Esophagus mucosa (tissue), 1 donor: ENCODE measurements around the gene SPX. TPM values are rescaled to one million over a fixed set of nuclear protein-coding genes. Genes with fewer than 3 reads are reported as not detected.
A peak's percentile ranks its signal among the peaks of the same experiment; 100 is the strongest.

Experiments
- ATAC-seq: fragments of 200-7000 bp; cut with Tn5 transposase; one replicate; pipeline ENCODE4 v1.9.1; 2020
- total RNA-seq: library from RNA; stranded (reverse); gene quantifications from one replicate; pipeline ENCODE4 v1.2.4, GENCODE V29; 2023
- donor health status: DM: yes; HTN: yes; CAD: no.

The SPX gene, protein sequence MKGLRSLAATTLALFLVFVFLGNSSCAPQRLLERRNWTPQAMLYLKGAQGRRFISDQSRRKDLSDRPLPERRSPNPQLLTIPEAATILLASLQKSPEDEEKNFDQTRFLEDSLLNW
- 0.08 TPM for total RNA-seq

GRCh38 chr12:21526053-21526452, at the start of gene SPX:
SPX (plus strand) TSS chr12:21526296; CDS start chr12:21526473, 177 bp downstream.
- peak; percentile 56 for ATAC-seq

DNA sequence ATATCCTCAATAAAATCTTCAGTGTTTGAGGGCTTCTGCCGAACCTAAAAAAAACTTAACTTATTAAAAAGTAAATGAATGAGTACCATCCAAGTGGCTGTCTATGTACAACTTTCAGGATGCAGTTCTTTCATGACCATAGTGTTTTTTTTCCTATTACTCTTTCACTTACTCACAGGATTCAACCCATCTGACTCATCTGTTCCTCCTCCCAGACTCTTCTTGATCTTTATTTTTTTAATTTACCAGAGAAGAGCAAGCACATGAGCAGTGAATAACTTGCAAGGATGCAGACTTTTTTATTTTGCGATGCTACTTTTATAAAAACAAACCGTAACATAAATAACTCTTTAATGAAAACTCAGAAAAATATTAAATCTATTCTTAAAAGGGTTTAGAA, 49.1 kb upstream of the SPX start:
- no peak for ATAC-seq

GRCh38 chr12:21478756-21479455, 47.2 kb upstream of the SPX start:
- no peak for ATAC-seq

GRCh38 chr12:21483531-21483930, 42.6 kb upstream of the SPX start:
- ATAC-seq: no peak

DNA sequence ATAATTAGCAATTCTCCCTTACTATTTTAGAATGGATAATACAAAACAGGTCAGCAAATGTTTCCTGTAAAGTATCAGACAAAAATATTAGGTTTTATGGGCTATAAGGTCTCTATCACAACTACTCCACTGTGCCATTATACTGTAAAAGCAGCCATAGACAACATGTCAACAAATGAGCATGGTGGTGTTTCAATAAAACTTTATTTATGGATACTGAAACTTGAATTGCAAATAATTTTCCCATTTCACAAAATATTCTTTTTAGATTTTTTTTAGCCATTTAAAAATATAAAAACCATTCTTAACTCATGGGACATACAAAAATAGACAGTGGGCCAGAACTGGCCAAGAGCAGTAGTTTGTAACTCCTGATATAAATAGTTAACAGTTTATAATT, 40.1 kb upstream of the SPX start:
- no peak for ATAC-seq

DNA sequence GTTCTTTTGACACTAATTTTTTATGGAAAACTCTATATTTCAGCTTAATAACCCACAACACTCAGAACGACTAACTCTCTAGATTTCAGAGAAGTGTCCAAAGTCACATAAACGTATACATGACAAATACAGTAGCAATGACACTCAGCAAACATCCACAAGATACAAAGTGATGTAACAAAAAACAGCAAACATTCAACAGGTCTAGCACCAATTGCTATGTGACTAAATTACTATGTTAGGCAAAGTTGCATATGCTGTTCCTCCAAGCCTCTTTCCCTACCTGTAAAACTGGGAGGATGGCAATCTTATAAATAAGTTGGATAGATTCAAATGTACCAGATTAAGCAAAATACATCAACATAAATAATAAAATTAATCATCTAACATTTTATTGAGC, 26.3 kb upstream of the SPX start:
- no peak for ATAC-seq

- ATAC-seq: no peak
Measured at GRCh38 chr12:21500786-21501257, 25.3 kb upstream of the SPX start.

DNA sequence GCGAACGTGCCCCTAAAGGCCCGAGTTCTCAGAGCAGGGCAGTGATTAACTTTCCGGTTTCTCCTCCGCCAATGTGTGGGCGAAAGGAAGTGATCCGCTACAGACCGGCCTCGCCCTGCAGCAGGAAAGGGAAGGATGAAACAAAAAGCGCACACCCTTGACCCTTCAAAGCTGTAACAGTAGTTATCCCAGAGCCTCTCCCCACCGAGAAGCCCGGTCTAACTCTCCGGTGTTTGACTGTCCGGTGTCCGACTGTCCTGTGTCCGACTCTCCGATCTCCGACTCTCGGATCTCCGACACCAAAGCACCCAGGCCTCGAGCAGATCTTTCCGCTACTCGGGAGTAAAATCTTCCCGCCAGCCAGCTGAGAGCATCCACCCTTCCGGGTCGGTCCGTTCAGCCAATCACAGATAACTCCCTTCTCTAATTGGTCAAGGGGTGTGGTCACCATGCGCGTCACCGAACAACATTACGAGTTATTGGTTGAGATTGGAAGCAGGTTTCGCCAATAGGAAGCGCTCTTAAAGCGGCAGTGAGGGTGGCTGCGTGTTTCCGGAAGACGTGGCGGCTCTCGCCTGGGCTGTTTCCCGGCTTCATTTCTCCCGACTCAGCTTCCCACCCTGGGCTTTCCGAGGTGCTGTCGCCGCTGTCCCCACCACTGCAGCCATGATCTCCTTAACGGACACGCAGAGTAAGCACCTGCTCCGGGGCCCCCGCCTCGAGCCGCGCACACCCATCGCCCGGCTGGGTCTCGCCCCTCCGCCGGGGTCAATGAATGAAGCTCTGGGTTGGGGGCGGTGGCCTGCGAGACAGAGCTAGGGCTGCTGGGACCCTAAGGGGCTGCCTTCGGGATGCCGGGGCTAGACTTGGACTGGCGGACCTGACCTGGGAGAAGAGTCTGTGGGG, 24.6 kb upstream of the SPX start, which contains the start of the genes GOLT1B and RECQL:
Gene GOLT1B, plus strand, starts transcription at position 532 of the 906 bp plus-strand sequence. Its CDS starts 135 bp downstream, at position 667.
Gene RECQL, minus strand, starts transcription at position 378 of the 906 bp plus-strand sequence. CDS start 2,065 bp downstream, outside the sequence.
- peak; percentile 100 for ATAC-seq

GRCh38 chr12:21502164-21502496, 24.0 kb upstream of the SPX start:
- peak; percentile 28 for ATAC-seq

DNA sequence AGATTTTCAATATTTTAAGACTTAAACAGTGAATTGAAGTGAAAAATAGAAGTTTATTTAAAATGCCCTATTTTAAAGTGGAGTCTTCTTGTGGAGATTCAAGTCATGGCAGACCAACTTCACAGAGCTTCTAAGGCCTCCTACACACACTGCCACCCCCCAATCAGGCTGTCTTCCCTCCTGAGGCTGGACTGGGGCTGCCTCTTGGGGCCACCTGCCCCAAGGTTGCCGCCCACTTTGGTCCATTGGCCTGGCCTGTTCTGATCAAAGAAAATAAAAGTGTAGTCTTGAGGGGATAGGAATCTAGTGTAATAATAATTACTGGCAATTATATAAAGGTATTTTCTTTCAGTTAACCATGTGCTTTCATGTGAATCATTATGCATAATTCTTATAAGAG, 23.2 kb upstream of the SPX start:
- ATAC-seq: no peak

DNA sequence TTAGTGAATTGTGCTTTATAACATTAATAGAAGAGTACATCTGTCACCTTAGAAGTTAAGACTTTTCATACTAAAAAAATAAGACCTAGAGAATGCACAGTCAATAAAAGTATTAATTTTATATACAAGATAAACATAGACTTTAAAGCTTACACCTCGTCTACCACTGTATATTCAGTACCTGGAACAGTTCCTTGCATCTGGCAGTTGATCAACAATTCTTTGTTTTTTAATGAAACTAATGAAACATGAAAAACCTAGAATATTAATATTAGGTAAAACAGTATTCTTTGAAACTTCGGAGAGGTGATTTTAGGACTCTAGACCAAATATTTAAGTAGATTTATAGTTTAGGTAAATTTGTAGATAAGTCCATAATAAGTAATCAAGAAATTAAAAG, 20.2 kb upstream of the SPX start:
- ATAC-seq: no peak

DNA sequence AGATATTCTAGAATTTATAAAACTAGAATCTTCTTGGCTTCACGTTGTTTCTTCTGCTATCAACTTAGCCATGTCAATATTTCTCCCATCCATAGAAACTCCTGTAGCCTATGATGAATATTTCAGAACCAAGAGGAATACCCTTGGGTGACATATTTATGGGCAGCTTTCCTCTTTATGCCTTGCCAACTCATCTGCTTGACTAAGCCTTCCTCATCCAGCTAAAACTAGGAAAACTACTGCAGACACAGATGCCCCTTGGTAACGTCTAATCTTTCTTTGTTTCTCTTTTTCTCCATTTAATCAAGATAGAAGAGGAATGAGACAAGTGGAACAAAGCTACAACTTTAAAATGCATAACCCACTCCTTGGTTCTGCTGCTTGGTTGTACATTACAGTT, 18.2 kb upstream of the SPX start:
- no peak for ATAC-seq

DNA sequence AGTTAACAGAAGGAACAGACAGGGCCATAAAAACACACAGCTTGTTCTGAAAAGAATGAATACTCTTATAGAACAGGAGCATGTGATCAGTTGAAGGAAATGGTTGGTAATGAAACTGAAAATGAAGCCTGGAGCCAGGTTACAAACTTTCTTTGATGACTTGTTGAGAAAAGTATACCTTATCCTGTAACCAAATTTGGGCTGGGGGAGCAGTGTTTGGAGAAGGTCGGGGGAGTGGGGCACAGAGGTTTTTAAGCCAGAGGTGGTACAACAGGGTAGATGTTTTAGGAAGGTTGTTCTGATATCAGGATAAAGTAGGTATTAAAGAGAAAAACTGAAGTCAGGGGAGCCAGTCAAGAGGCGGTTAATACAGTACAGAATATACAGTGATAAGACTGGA, 16.3 kb upstream of the SPX start:
- ATAC-seq: peak; percentile 22

- ATAC-seq: no peak
Measured at GRCh38 chr12:21516281-21516680, 9.8 kb upstream of the SPX start.

GRCh38 chr12:21518451-21518850, 7.6 kb upstream of the SPX start:
- no peak for ATAC-seq

- ATAC-seq: no peak
Measured at GRCh38 chr12:21521541-21521940, 4.6 kb upstream of the SPX start.

GRCh38 chr12:21523148-21523547, 2.9 kb upstream of the SPX start:
- ATAC-seq: no peak

GRCh38 chr12:21526721-21527345, 737 bp downstream of the SPX start:
- no peak for ATAC-seq

GRCh38 chr12:21527451-21528180, 1.5 kb downstream of the SPX start:
- peak; percentile 77 for ATAC-seq

GRCh38 chr12:21528953-21529352, 2.9 kb downstream of the SPX start:
- ATAC-seq: no peak

- ATAC-seq: no peak
Measured at GRCh38 chr12:21529456-21529855, 3.4 kb downstream of the SPX start.

DNA sequence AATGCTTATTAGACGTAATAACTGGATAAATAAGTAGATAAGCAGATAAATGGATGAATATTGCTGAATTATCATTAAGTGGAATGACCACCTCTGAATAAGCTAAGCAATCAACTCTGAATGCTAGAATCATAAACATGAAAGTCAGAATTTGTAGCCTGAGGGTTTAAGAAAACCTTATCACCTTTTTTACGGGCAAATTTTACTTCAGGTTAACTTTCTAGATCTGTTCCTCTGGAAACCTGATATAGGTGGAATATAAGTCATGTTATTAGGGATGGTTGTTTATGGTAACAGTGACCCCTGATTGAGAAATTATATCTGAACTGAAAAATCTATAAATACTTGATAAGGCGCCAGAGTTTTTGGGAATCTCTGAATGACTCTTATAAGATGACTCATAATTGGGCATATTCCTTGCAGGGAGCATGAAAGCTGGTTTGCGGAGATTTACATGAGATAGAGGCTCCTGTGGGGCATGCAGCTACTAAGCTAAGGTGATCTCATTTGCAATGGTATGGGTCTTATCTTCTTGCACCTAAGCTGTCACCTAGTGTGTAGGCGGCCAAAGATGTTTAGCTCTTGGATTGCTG, 12.1 kb downstream of the SPX start:
- ATAC-seq: no peak
